Hepatocyte (in vitro differentiated cells): ENCODE results near the gene C11orf68. TPM values are rescaled to one million over a fixed set of nuclear protein-coding genes. Genes with fewer than 3 reads are reported as not detected.

Source experiments
- DNase-seq: peaks from one replicate; pipeline ENCODE4 v3.0.0-alpha.2; 2016; ENCODE audit warnings: low spot score
- H2AFZ ChIP-seq: fragments of 200-600 bp; sonication (generic); 2 replicates; pipeline ENCODE4 v1.6.0; 2016; ENCODE audit warnings: antibody characterized with exemption, mild to moderate bottlenecking
- H3K27ac ChIP-seq: fragments of 200-600 bp; sonication (generic); 2 replicates; pipeline ENCODE4 v1.5.1; 2016; ENCODE audit warnings: mild to moderate bottlenecking
- H3K27me3 ChIP-seq: fragments of 200-600 bp; sonication (generic); 2 replicates; pipeline ENCODE4 v1.6.1; 2016
- H3K36me3 ChIP-seq: fragments of 200-600 bp; sonication (generic); replicated peaks from 2 replicates; pipeline ENCODE4 v1.5.1; 2016; ENCODE audit warnings: low read depth; ENCODE audit not compliant: insufficient read depth
- H3K4me1 ChIP-seq: fragments of 200-600 bp; sonication (generic); 2 replicates; pipeline ENCODE4 v1.5.1; 2016; ENCODE audit warnings: mild to moderate bottlenecking, moderate library complexity; ENCODE audit not compliant: insufficient read depth
- H3K4me2 ChIP-seq: fragments of 200-600 bp; sonication (generic); 2 replicates; pipeline ENCODE4 v1.6.0; 2016
- H3K4me3 ChIP-seq: fragments of 200-600 bp; sonication (generic); 2 replicates; pipeline ENCODE4 v1.5.1; 2016; ENCODE audit warnings: mild to moderate bottlenecking
- H3K79me2 ChIP-seq: fragments of 200-600 bp; sonication (generic); 2 replicates; pipeline ENCODE4 v1.6.0; 2017; ENCODE audit warnings: mild to moderate bottlenecking
- H3K9me2 ChIP-seq: fragments of 200-600 bp; sonication (generic); replicated peaks from 2 replicates; pipeline ENCODE4 v1.6.0; 2017; ENCODE audit warnings: mild to moderate bottlenecking; ENCODE audit not compliant: insufficient read depth
- H3K9me3 ChIP-seq: fragments of 200-600 bp; sonication (generic); 2 replicates; pipeline ENCODE4 v1.5.1; 2016; ENCODE audit warnings: low read depth, mild to moderate bottlenecking
- H4K20me1 ChIP-seq: fragments of 200-600 bp; sonication (generic); 2 replicates; pipeline ENCODE4 v1.6.0; 2016; ENCODE audit warnings: mild to moderate bottlenecking; ENCODE audit not compliant: insufficient read depth, poor library complexity, severe bottlenecking
- CTCF ChIP-seq: fragments of 200-600 bp; sonication (generic); IDR thresholded peaks from 2 replicates; pipeline ENCODE4 v1.5.1; 2016; ENCODE audit warnings: antibody characterized with exemption, mild to moderate bottlenecking; ENCODE audit not compliant: poor library complexity
- EZH2 ChIP-seq: fragments of 200-600 bp; sonication (generic); IDR thresholded peaks from 2 replicates; pipeline ENCODE4 v1.6.1; 2016; ENCODE audit warnings: antibody characterized with exemption, mild to moderate bottlenecking, borderline replicate concordance
- EZH2phosphoT487 ChIP-seq: fragments of 200-600 bp; sonication (generic); IDR thresholded peaks from one replicate; pipeline ENCODE4 v1.6.1; 2018; ENCODE audit warnings: antibody characterized with exemption, mild to moderate bottlenecking, low read depth, moderate library complexity; ENCODE audit not compliant: unreplicated experiment, severe bottlenecking
- WGBS: methylation state at CpG from one replicate; pipeline ENCODE4 v1.1.6; 2016; ENCODE audit warnings: low lambda C conversion rate; ENCODE audit errors: missing lambda C conversion rate; 5-methylcytosine and 5-hydroxymethylcytosine counted together
- polyA plus RNA-seq: library from polyadenylated mRNA; unstranded; fragments of >200 nt; fragmentation: Nextera tagmentation; extraction: Ambion mirVana; gene quantifications from 2 replicates; pipeline ENCODE4 v1.2.1, GENCODE V29; 2016
- total RNA-seq: library from RNA; depleted of rRNA; stranded (reverse); fragments of >200 nt; gene quantifications from 2 replicates; pipeline ENCODE4 v1.2.3, GENCODE V29; 2014

Gene C11orf68
- total and polyA plus RNA-seq, 2 experiments from 2014 or later: 26.3 to 59.3 TPM

DNA sequence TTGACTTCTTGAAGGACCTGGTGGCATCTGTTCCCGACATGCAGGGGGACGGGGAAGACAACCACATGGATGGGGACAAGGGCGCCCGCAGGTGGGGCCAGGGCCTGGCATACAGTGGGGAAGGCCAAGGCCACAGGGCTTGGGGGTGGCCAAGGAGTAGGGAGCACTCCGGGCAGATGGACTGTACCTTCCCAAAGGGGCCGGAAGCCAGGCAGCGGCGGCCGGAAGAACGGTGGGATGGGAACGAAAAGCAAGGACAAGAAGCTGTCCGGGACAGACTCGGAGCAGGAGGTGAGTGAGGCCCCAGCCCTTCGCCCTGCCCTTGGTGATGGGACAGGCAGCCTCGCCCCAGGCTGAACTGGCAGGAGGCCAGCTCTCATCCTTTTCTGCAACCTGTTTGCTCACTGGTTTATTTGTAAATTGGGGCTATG is 1.5 kb upstream of the C11orf68 start:
- Histone ChIP-seq H4K20me1 (no peaks in the 10 kb centered on the region), H3K9me3 (no peaks in the 10 kb centered on the region), H3K9me2 (no peaks in the 10 kb centered on the region), H3K27ac (no peak overlapping the region), H2AFZ (no peak overlapping the region), H3K4me3 (peak overlapping the region; percentile 91), H3K27me3 (no peaks in the 10 kb centered on the region), H3K36me3 (no peaks in the 10 kb centered on the region), H3K79me2 (peaks cover 32% of the 10 kb centered on the region), H3K4me1 (peaks cover 32% of the 10 kb centered on the region), H3K4me2 (peak overlapping the region; percentile 89)
- 90% methylated on average over 10 of the region's 15 CpGs for WGBS
- no peak for TF ChIP-seq CTCF
- TF ChIP-seq EZH2phosphoT487: no peak
- no peak for TF ChIP-seq EZH2
- no peak for DNase-seq

DNA sequence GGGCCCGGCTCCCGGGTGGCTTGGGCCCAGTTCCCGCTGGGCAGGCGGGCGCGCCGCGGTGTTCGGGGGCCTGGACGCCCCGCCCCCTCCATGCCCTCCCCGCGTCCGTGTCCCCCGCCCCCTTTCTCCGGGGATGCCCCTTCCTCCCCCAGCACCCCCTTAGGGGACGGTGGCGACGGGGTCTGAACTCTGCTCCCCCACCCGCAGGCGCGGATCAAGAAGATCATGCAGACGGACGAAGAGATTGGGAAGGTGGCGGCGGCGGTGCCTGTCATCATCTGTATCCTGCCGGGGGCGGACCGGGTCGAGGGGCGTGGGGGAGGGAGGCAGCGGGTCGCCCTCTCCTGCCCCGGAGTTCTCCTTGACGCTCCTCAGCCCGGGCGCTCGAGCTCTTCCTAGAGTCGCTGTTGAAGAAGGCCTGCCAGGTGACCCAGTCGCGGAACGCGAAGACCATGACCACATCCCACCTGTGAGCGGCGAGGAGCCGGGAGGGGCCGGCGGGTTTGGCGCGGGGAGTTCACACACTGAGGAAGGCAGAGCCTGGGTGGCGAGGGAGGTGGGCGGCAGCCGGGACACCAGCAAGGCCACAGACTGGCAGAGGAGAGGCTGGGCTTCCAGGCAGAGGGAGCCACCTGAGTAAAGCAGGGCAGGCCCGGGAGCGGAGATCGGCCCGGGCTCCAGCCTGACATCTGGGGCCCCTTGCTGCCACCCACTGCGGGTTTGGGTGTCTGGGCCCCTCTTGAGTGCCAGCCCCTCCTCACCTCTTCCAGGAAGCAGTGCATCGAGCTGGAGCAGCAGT is 910 bp upstream of the C11orf68 start:
- Histone ChIP-seq H3K4me3 (peak overlapping the region; percentile 91), H2AFZ (peak overlapping the region; percentile 85), H3K4me2 (peak overlapping the region; percentile 89), H4K20me1 (no peaks in the 10 kb centered on the region), H3K9me3 (no peaks in the 10 kb centered on the region), H3K9me2 (no peaks in the 10 kb centered on the region), H3K27ac (peak overlapping the region; percentile 85), H3K27me3 (no peaks in the 10 kb centered on the region), H3K36me3 (no peaks in the 10 kb centered on the region), H3K79me2 (peaks cover 32% of the 10 kb centered on the region), H3K4me1 (peaks cover 38% of the 10 kb centered on the region)
- DNase-seq: peak; percentile 54
- TF ChIP-seq EZH2phosphoT487: no peak
- TF ChIP-seq EZH2: no peak
- 5% methylated on average over 33 of the region's 60 CpGs for WGBS

GRCh38 chr11:65919141-65919572 is 295 bp upstream of the C11orf68 start, which contains the start of gene DRAP1:
TSS of gene DRAP1 (plus strand) at chr11:65919426. CDS start at chr11:65919502, 76 bp downstream.
- Histone ChIP-seq H3K27me3 (no peaks in the 10 kb centered on the region), H3K79me2 (peaks cover 32% of the 10 kb centered on the region), H3K4me2 (peak within 1 kb of the TSS; percentile 93), H3K36me3 (no peaks in the 10 kb centered on the region), H3K9me3 (no peaks in the 10 kb centered on the region), H3K27ac (peak within 1 kb of the TSS; percentile 94), H3K4me3 (peak within 1 kb of the TSS; percentile 97), H4K20me1 (no peaks in the 10 kb centered on the region), H3K9me2 (no peaks in the 10 kb centered on the region), H3K4me1 (peaks cover 40% of the 10 kb centered on the region), H2AFZ (peak within 1 kb of the TSS; percentile 88)
- peak; percentile 100 for DNase-seq
- WGBS: 0% methylated on average over 26 of the region's 59 CpGs
- TF ChIP-seq EZH2 (no peak), EZH2phosphoT487 (no peak), CTCF (no peak)

- WGBS: 94% methylated on average over 35 of the region's 35 CpGs
- TF ChIP-seq CTCF (no peak), EZH2phosphoT487 (no peak), EZH2 (no peak)
These were observed 1.2 kb downstream of the C11orf68 start for GRCh38 chr11:65917434-65918210.

More at GRCh38 chr11:65917434-65918210, 1.2 kb downstream of the C11orf68 start:
- H3K36me3 ChIP-seq: no peaks in the 10 kb centered on the region
- no peak for DNase-seq
- H3K4me1 ChIP-seq: peaks cover 42% of the 10 kb centered on the region
- peaks cover 32% of the 10 kb centered on the region for H3K79me2 ChIP-seq
- H3K9me2 ChIP-seq: no peaks in the 10 kb centered on the region
- H3K27ac ChIP-seq: peak overlapping the region; percentile 94
- H2AFZ ChIP-seq: no peak overlapping the region
- H3K27me3 ChIP-seq: no peaks in the 10 kb centered on the region
- peak overlapping the region; percentile 93 for H3K4me2 ChIP-seq
- peak overlapping the region; percentile 97 for H3K4me3 ChIP-seq
- no peaks in the 10 kb centered on the region for H3K9me3 ChIP-seq
- no peaks in the 10 kb centered on the region for H4K20me1 ChIP-seq
